Rectal smooth muscle tissue (tissue), 1 donor: ENCODE measurements around the gene OR51D1.

Source experiments
- H3K27ac ChIP-seq: one replicate; pipeline ENCODE4 v1.7.0; 2013; ENCODE audit warnings: low read depth, low read length, inconsistent platforms
- H3K27me3 ChIP-seq: one replicate; pipeline ENCODE4 v1.7.0; 2013; ENCODE audit warnings: low read length; ENCODE audit not compliant: control insufficient read depth, insufficient read depth
- H3K36me3 ChIP-seq: one replicate; pipeline ENCODE4 v1.7.0; 2013; ENCODE audit warnings: low read length; ENCODE audit not compliant: control insufficient read depth, insufficient read depth
- H3K4me1 ChIP-seq: one replicate; pipeline ENCODE4 v1.7.0; 2013; ENCODE audit warnings: low read length; ENCODE audit not compliant: control insufficient read depth, insufficient read depth
- H3K4me3 ChIP-seq: one replicate; pipeline ENCODE4 v1.7.0; 2013; ENCODE audit warnings: low read length
- H3K9ac ChIP-seq: one replicate; pipeline ENCODE4 v1.7.0; 2013; ENCODE audit warnings: low read length

OR51D1 gene

GRCh38 chr11:4626207-4627099 lies 10.8 kb upstream of the OR51D1 start:
- Histone ChIP-seq H3K4me1 (no peaks in the 10 kb centered on the region), H3K36me3 (no peaks in the 10 kb centered on the region), H3K4me3 (no peak overlapping the region), H3K27me3 (no peaks in the 10 kb centered on the region), H3K9ac (no peak overlapping the region), H3K27ac (no peak overlapping the region)

DNA sequence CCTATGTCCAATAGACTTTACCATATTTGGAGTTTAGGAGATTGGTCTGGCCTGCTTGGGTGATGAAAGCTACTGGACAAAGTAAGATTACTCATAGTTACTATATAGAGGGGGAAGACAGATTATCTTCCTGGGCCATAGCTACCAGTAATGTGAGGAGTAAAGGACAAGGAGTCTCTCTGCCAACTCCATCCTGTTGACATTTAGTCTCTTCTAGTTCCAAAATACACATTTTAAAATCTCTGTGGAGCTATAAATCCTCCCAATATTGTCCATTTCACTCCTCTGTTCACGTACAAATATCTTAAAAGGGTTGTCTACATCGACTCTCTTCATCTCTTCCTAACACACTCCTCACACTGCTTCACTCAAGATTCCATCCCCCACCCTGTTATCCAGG lies 1.1 kb upstream of the OR51D1 start:
- no peak overlapping the region for H3K4me3 ChIP-seq
- no peak overlapping the region for H3K27ac ChIP-seq
- no peaks in the 10 kb centered on the region for H3K27me3 ChIP-seq
- no peak overlapping the region for H3K9ac ChIP-seq
- no peaks in the 10 kb centered on the region for H3K4me1 ChIP-seq
- no peaks in the 10 kb centered on the region for H3K36me3 ChIP-seq

- no peak overlapping the region for H3K4me3 ChIP-seq
- no peak overlapping the region for H3K27ac ChIP-seq
- no peaks in the 10 kb centered on the region for H3K4me1 ChIP-seq
- H3K9ac ChIP-seq = no peak overlapping the region
- H3K27me3 ChIP-seq = no peaks in the 10 kb centered on the region
- no peaks in the 10 kb centered on the region for H3K36me3 ChIP-seq
Observed at GRCh38 chr11:4637662-4638047, 378 bp downstream of the OR51D1 start.

GRCh38 chr11:4639931-4640330 lies 2.7 kb downstream of the OR51D1 start:
- H3K36me3 ChIP-seq = no peaks in the 10 kb centered on the region
- peaks cover 5% of the 10 kb centered on the region for H3K4me1 ChIP-seq
- no peak overlapping the region for H3K4me3 ChIP-seq
- no peaks in the 10 kb centered on the region for H3K27me3 ChIP-seq
- H3K9ac ChIP-seq = no peak overlapping the region
- no peak overlapping the region for H3K27ac ChIP-seq

DNA sequence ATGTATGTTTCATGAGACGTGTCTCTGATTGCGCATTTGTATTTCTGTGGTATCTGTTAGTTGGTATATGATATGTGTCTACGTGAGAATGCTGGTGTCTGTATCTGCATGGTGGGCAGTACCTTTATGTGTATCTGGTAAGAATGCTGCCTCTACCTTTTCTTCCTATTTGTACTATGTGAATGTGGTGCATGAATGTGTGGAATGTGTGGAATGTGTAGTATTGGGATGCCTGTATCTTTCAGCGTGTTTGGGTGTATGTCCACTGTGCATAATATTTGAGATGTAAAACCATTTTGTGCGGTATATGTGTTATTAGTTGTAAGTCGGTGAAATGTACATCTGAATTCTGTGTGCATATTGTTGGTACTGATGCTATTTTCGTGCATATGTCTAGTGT lies 4.2 kb downstream of the OR51D1 start:
- Histone ChIP-seq H3K27me3 (no peaks in the 10 kb centered on the region), H3K36me3 (no peaks in the 10 kb centered on the region), H3K27ac (no peak overlapping the region), H3K4me3 (no peak overlapping the region), H3K4me1 (peaks cover 14% of the 10 kb centered on the region), H3K9ac (no peak overlapping the region)

- no peak overlapping the region for H3K4me3 ChIP-seq
- no peaks in the 10 kb centered on the region for H3K36me3 ChIP-seq
- H3K27me3 ChIP-seq = no peaks in the 10 kb centered on the region
- no peak overlapping the region for H3K9ac ChIP-seq
- no peak overlapping the region for H3K27ac ChIP-seq
- H3K4me1 ChIP-seq = peaks cover 16% of the 10 kb centered on the region
Observed at GRCh38 chr11:4642043-4642442, 4.8 kb downstream of the OR51D1 start.

DNA sequence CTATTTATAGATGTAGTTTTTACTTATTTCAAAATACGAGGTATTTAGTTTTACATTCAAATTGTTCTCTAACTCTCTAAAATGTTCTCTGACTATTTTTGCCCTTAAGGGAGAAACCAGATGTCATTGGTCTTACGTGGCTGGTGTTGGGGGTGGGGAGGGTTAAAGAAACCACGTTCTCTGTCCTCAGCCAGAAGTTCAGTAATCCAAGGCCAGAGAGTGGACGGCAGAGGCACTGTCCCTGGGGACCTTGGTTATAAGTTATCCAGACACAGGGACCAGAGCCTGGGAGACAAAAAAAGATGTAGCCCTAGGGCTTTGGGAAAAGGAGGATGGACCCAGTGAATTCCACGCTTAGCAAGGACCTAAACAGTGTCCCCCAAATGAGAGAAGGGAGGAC lies 5.8 kb downstream of the OR51D1 start:
- H3K4me1 ChIP-seq = peaks cover 16% of the 10 kb centered on the region
- H3K27ac ChIP-seq = no peak overlapping the region
- H3K27me3 ChIP-seq = no peaks in the 10 kb centered on the region
- no peaks in the 10 kb centered on the region for H3K36me3 ChIP-seq
- no peak overlapping the region for H3K4me3 ChIP-seq
- no peak overlapping the region for H3K9ac ChIP-seq

DNA sequence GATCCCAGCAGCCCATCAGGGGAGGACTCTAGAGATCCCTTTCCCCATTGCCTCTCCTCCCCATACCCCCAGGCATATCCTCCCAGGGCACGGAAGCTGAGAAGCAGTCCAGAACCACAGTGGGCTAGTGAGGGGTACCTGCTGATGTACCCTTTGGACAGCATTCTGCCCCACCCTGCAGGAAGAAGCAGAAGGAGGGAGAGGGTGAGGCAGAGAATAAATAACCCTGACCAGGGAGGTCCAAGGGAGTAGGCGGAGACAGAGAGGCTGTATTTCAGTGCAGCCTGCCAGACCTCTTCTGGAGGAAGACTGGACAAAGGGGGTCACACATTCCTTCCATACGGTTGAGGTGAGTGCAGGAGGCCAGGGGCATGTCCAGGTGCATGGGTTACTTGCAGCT lies 6.4 kb downstream of the OR51D1 start, which contains the start of gene OR51E1:
TSS of gene OR51E1 (plus strand) at position 301 of the 400 bp plus-strand sequence. CDS start 8,545 bp downstream, outside the sequence.
- Histone ChIP-seq H3K27me3 (no peaks in the 10 kb centered on the region), H3K27ac (no peak within 1 kb of the TSS), H3K36me3 (no peaks in the 10 kb centered on the region), H3K9ac (no peak within 1 kb of the TSS), H3K4me3 (peak within 1 kb of the TSS; percentile 25), H3K4me1 (peaks cover 16% of the 10 kb centered on the region)

- H3K36me3 ChIP-seq = no peaks in the 10 kb centered on the region
- H3K27ac ChIP-seq = no peak overlapping the region
- H3K4me1 ChIP-seq = peaks cover 16% of the 10 kb centered on the region
- H3K9ac ChIP-seq = no peak overlapping the region
- peak overlapping the region; percentile 25 for H3K4me3 ChIP-seq
- no peaks in the 10 kb centered on the region for H3K27me3 ChIP-seq
Observed at GRCh38 chr11:4644233-4644632, 7.0 kb downstream of the OR51D1 start.

- Histone ChIP-seq H3K4me3 (no peak overlapping the region), H3K4me1 (peaks cover 16% of the 10 kb centered on the region), H3K27me3 (no peaks in the 10 kb centered on the region), H3K9ac (no peak overlapping the region), H3K36me3 (no peaks in the 10 kb centered on the region), H3K27ac (peak overlapping the region; percentile 69)
Observed at GRCh38 chr11:4645974-4646373, 8.7 kb downstream of the OR51D1 start.

DNA sequence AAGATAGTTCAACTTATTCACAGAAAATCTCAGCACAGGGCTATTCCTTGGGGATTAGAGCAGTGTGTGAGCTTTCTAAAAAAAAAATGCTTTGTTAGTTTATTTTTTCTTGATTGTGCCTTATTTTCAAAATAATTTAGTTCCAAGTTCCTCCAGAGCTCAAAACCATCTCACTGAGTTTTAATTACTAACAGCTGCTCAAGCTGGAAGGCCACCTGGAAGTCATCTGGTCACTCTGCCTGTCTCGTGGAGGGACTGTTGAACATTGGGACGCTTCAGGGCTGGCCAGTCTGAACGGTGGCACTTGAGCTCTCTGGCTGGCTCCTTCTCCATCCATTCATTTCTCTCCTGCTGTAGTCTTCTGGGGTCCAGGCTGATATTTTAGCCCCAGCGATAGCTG lies 10.5 kb downstream of the OR51D1 start:
- H3K27ac ChIP-seq = no peak overlapping the region
- H3K27me3 ChIP-seq = no peaks in the 10 kb centered on the region
- no peak overlapping the region for H3K4me3 ChIP-seq
- H3K9ac ChIP-seq = no peak overlapping the region
- peaks cover 16% of the 10 kb centered on the region for H3K4me1 ChIP-seq
- H3K36me3 ChIP-seq = no peaks in the 10 kb centered on the region

- no peak overlapping the region for H3K4me3 ChIP-seq
- no peaks in the 10 kb centered on the region for H3K36me3 ChIP-seq
- no peak overlapping the region for H3K27ac ChIP-seq
- H3K4me1 ChIP-seq = no peaks in the 10 kb centered on the region
- no peaks in the 10 kb centered on the region for H3K27me3 ChIP-seq
- H3K9ac ChIP-seq = no peak overlapping the region
Observed at GRCh38 chr11:4654635-4655369, 17.5 kb downstream of the OR51D1 start.
